K562 (cell line): ENCODE data around the gene MAP2K7. TPM values are rescaled to one million over a fixed set of nuclear protein-coding genes. Genes with fewer than 3 reads are reported as not detected.
A peak's percentile ranks its signal among the peaks of the same experiment; 100 is the strongest.

Source experiments
- ATAC-seq: fragments of 200-7000 bp; cut with Tn5 transposase; 3 replicates; pipeline ENCODE4 v1.9.1; 2020; ENCODE audit warnings: moderate library complexity
- BruUV-seq: library from RNA; stranded (reverse); fragments of 400-500 nt; replicated peaks from 2 replicates; lab custom pipeline; 2021; lab: Mats Ljungman, UMichigan
- CTCF ChIA-PET: fragments of 300-600 bp; formaldehyde crosslinking; extraction: SDS; loops from one replicate; lab custom pipeline; 2021; ENCODE audit warnings: low intra/inter-chr PET ratio; lab: Yijun Ruan, JAX
- POLR2A ChIA-PET: fragments of 300-600, 350-650 bp; sonication (Branson Sonifier 250); formaldehyde crosslinking; extraction: SDS; loops from one replicate; lab custom pipeline; 2021; ENCODE audit warnings: antibody characterized with exemption, inconsistent platforms; lab: Yijun Ruan, JAX
- DNase-seq, 4 experiments: peaks; one replicate each; pipeline versions ENCODE4 v3.0.0 to v3.0.0-alpha.2; 2011 to 2018; ENCODE audit warnings: low spot score in 3 of 4, mixed read lengths in 3 of 4; ENCODE audit errors: extremely low read depth in 1 of 4
- FAIRE-seq: peaks from 2 replicates; lab custom pipeline; 2011; peaks lifted over from hg19 to GRCh38; lab: Jason Lieb, UNC
- H2AFZ ChIP-seq: 2 replicates; pipeline ENCODE4 v1.6.0; 2011; ENCODE audit warnings: low read depth, low read length, control low read depth, inconsistent platforms
- H3K27ac ChIP-seq: fragments of 200-600 bp; 3 replicates; pipeline ENCODE4 v1.8.0; 2011; ENCODE audit warnings: low read depth, mild to moderate bottlenecking, control low read depth, inconsistent platforms, low read length, moderate library complexity, mixed read lengths; ENCODE audit errors: extremely low read depth
- H3K27me3 ChIP-seq, 2 experiments: fragments of 300-600 bp in 1 of 2; 2 replicates in 1 of 2; 3 replicates in 1 of 2; pipeline versions ENCODE4 v1.6.0 to v1.8.0; 2011; ENCODE audit warnings: inconsistent platforms in 2 of 2, low read length in 2 of 2, mild to moderate bottlenecking in 1 of 2, mixed read lengths in 1 of 2, moderate library complexity in 1 of 2; ENCODE audit not compliant: control insufficient read depth in 2 of 2, insufficient read depth in 2 of 2
- H3K36me3 ChIP-seq: fragments of 300-600 bp; 3 replicates; pipeline ENCODE4 v1.8.0; 2011; ENCODE audit warnings: mild to moderate bottlenecking, low read length, inconsistent platforms; ENCODE audit not compliant: control insufficient read depth, insufficient read depth
- H3K4me1 ChIP-seq, 2 experiments: fragments of 200-600 bp in 1 of 2; replicated peaks in 1 of 2; 2 replicates in 1 of 2; 3 replicates in 1 of 2; pipeline versions ENCODE4 v1.5.1 to v1.8.0; 2011; ENCODE audit warnings: inconsistent platforms in 2 of 2, low read length in 2 of 2, mild to moderate bottlenecking in 1 of 2, mixed read lengths in 1 of 2, moderate library complexity in 1 of 2; ENCODE audit not compliant: control insufficient read depth in 2 of 2, insufficient read depth in 2 of 2
- H3K4me2 ChIP-seq: 2 replicates; pipeline ENCODE4 v1.6.1; 2011; ENCODE audit warnings: low read length, control low read depth, inconsistent platforms, mixed read lengths; ENCODE audit not compliant: insufficient read depth
- H3K4me3 ChIP-seq: fragments of 200-600 bp; sonication (generic), shearing (Covaris generic); 2 replicates; pipeline ENCODE4 v1.5.1; 2016; ENCODE audit warnings: control low read depth, inconsistent platforms
- H3K79me2 ChIP-seq: fragments of 200-600 bp; 3 replicates; pipeline ENCODE4 v1.8.0; 2011; ENCODE audit warnings: low read length, inconsistent platforms; ENCODE audit not compliant: control insufficient read depth, insufficient read depth
- H3K9ac ChIP-seq, 2 experiments: 2 replicates each; pipeline versions ENCODE4 v1.6.0 to v1.6.1; 2011; ENCODE audit warnings: low read depth in 2 of 2, low read length in 2 of 2, control low read depth in 1 of 2, inconsistent platforms in 1 of 2, mild to moderate bottlenecking in 1 of 2, mixed read lengths in 1 of 2; ENCODE audit not compliant: insufficient read depth in 1 of 2
- H3K9me1 ChIP-seq: one replicate; pipeline ENCODE4 v1.6.0; 2011; ENCODE audit warnings: inconsistent platforms, mild to moderate bottlenecking, low read length, moderate library complexity; ENCODE audit not compliant: control insufficient read depth, insufficient read depth
- H3K9me3 ChIP-seq: replicated peaks from 2 replicates; pipeline ENCODE4 v1.5.1; 2011; ENCODE audit warnings: low read depth, low read length, inconsistent platforms; ENCODE audit not compliant: control insufficient read depth, insufficient read depth
- H4K20me1 ChIP-seq: replicated peaks from 2 replicates; pipeline ENCODE4 v1.6.1; 2011; ENCODE audit warnings: low read length, inconsistent platforms, mixed read lengths; ENCODE audit not compliant: control insufficient read depth, insufficient read depth
- FOXP1 ChIP-seq: sonication (generic); formaldehyde crosslinking; IDR thresholded peaks from 2 replicates; pipeline ENCODE4 v1.8.0; 2022; ENCODE audit warnings: mild to moderate bottlenecking, missing genetic modification reagents
- PHF20 ChIP-seq: fragments of 450-650 bp; IDR thresholded peaks from 2 replicates; pipeline ENCODE4 v1.6.1; 2018; ENCODE audit not compliant: partially characterized antibody
- POLR2G ChIP-seq: fragments of 200-400 bp; formaldehyde crosslinking; IDR thresholded peaks from 2 replicates; pipeline ENCODE4 v1.6.1; 2017; ENCODE audit warnings: low read depth, mild to moderate bottlenecking, antibody characterized with exemption, low read length, moderate library complexity
- SAP30 ChIP-seq: fragments of 200-600 bp; sonication (generic); IDR thresholded peaks from 2 replicates; pipeline ENCODE4 v1.6.1; 2012; ENCODE audit warnings: borderline replicate concordance, low read depth, mild to moderate bottlenecking, moderate library complexity, low read length, control low read depth, inconsistent platforms; ENCODE audit not compliant: insufficient read depth, poor library complexity, severe bottlenecking
- SMAD4 ChIP-seq: fragments of 250-450 bp; sonication (Bioruptor Pico); conservative IDR thresholded peaks from 2 replicates; pipeline ENCODE4 v1.8.0; 2021; ENCODE audit warnings: inconsistent platforms, mild to moderate bottlenecking, moderate library complexity
- ZNF699 ChIP-seq: fragments of 250-450 bp; sonication (Bioruptor Pico); IDR thresholded peaks from 2 replicates; pipeline ENCODE4 v1.8.0; 2021; ENCODE audit warnings: mild to moderate bottlenecking, moderate library complexity; ENCODE audit not compliant: insufficient replicate concordance
- WGBS: fragments of 100-300 bp; shearing (Covaris generic); methylation state at CpG from one replicate; pipeline ENCODE4 v1.1.6; 2016; ENCODE audit warnings: low coverage, mixed read lengths; ENCODE audit not compliant: insufficient coverage; ENCODE audit errors: missing lambda C conversion rate; 5-methylcytosine and 5-hydroxymethylcytosine counted together
- in situ Hi-C: fragments of 300-500 bp; cut with MboI; formaldehyde crosslinking; loops from 4 replicates; pipeline ENCODE4 v1.15.0; 2018; ENCODE audit warnings: inconsistent platforms, mixed read lengths
- intact Hi-C: fragments of 100-400 bp; cut with micrococcal nuclease; formaldehyde crosslinking; loops from 2 replicates; pipeline ENCODE4 v1.14.2; 2022
- polyA plus RNA-seq, 8 experiments: library from polyadenylated mRNA; depleted of rRNA in 4 of 8; stranded (reverse) in 5 of 8; unstranded in 3 of 8; fragments of >200 nt; fragmentation: Nextera tagmentation in 2 of 8; fragmentation: Illumina TruSeq in 1 of 8; extraction: Ambion mirVana in 2 of 8; extraction: Trizol in 1 of 8; gene quantifications; 2 replicates each; pipeline versions ENCODE4 v1.2.1 to v1.2.3, GENCODE V29; 2011 to 2014; ENCODE audit warnings: inconsistent platforms in 1 of 8, missing spikeins in 1 of 8
- total RNA-seq, 7 experiments: library from RNA; depleted of rRNA in 6 of 7; stranded (reverse); fragments of >200 nt in 6 of 7; fragmentation: Illumina TruSeq in 2 of 7; extraction: Trizol in 2 of 7; gene quantifications; 2 replicates each; pipeline versions ENCODE4 v1.2.1 to v1.2.3, GENCODE V29; 2011 to 2021; ENCODE audit warnings: low replicate concordance in 1 of 7
- TF ChIP-seq, protein P1 (sequence below): sonication (generic); formaldehyde crosslinking; IDR thresholded peaks from 2 replicates; pipeline ENCODE4 v1.8.0; 2022; ENCODE audit warnings: mild to moderate bottlenecking, missing genetic modification reagents
- TF ChIP-seq, protein P2 (sequence below): sonication (generic); formaldehyde crosslinking; IDR thresholded peaks from 2 replicates; pipeline ENCODE4 v1.8.1; 2023; ENCODE audit warnings: mild to moderate bottlenecking, missing genetic modification reagents

Gene MAP2K7
- total and polyA plus RNA-seq, 9 of the 15 experiments (the other 6 are each of a cell fraction or from before 2014, with no cell fraction given) = 0.51 to 45.8 (median 14.1) TPM

DNA sequence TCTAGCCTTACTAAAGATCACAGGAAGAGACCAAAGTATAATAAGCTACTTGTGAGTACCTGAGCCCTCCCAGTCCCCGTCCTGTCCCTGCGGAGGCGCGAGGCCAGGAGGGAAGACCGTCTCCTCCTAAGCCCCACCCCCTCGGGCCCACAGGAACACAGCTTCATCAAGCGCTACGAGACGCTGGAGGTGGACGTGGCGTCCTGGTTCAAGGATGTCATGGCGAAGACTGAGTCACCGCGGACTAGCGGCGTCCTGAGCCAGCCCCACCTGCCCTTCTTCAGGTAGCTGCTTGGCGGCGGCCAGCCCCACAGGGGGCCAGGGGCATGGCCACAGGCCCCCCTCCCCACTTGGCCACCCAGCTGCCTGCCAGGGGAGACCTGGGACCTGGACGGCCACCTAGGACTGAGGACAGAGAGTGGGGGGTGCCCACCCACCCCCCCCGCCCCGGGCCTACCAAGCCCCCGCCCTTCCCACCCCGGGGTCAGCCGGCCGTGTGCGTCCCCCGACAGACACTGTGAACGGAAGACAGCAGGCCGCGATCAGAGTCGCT is 8.5 kb downstream of the MAP2K7 start:
- no peak for FAIRE-seq
- Histone ChIP-seq H2AFZ (no peak overlapping the region), H3K79me2 (peaks cover 14% of the 10 kb centered on the region), H3K9me3 (no peaks in the 10 kb centered on the region), H3K9me1 (no peaks in the 10 kb centered on the region), H3K4me1 (peaks cover 0 to 81% of the 10 kb centered on the region in 2 experiments; a peak in 3 of 5 replicates), H3K36me3 (peaks cover 42% of the 10 kb centered on the region; the same call in 1 of the 3 replicates), H3K27me3 (no peaks in the 10 kb centered on the region), H3K4me3 (no peak overlapping the region), H3K9ac (no peak overlapping the region; a peak in 1 of 4 replicates), H3K4me2 (no peak overlapping the region), H3K27ac (no peak overlapping the region), H4K20me1 (no peaks in the 10 kb centered on the region)
- no TSS peak for BruUV-seq
- intact Hi-C loops (no loop called here), in situ Hi-C loops (no loop called here)
- ChIA-PET POLR2A (interaction anchor here (0.8 to 2.1 kb wide), 3 partner anchors 8 to 43 kb away, joined by 3 to 13 read pairs (median 7); partner anchors contain the start of gene SNAPC2), CTCF (no interaction called here)
- no peak for ATAC-seq
- DNase-seq = no peak
- WGBS = 92% methylated on average over 22 of the region's 31 CpGs
- TF ChIP-seq, protein P1, sequence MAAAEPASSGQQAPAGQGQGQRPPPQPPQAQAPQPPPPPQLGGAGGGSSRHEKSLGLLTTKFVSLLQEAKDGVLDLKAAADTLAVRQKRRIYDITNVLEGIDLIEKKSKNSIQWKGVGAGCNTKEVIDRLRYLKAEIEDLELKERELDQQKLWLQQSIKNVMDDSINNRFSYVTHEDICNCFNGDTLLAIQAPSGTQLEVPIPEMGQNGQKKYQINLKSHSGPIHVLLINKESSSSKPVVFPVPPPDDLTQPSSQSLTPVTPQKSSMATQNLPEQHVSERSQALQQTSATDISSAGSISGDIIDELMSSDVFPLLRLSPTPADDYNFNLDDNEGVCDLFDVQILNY (CRISPR knock-in tag) = no peak
- TF ChIP-seq ZNF699 (no peak), FOXP1 (CRISPR knock-in tag) (no peak), POLR2G (peak; percentile 53; the same call in 1 of the 2 replicates), SMAD4 (CRISPR knock-in tag) (no peak), SAP30 (no peak), PHF20 (no peak)
- TF ChIP-seq, protein P2, sequence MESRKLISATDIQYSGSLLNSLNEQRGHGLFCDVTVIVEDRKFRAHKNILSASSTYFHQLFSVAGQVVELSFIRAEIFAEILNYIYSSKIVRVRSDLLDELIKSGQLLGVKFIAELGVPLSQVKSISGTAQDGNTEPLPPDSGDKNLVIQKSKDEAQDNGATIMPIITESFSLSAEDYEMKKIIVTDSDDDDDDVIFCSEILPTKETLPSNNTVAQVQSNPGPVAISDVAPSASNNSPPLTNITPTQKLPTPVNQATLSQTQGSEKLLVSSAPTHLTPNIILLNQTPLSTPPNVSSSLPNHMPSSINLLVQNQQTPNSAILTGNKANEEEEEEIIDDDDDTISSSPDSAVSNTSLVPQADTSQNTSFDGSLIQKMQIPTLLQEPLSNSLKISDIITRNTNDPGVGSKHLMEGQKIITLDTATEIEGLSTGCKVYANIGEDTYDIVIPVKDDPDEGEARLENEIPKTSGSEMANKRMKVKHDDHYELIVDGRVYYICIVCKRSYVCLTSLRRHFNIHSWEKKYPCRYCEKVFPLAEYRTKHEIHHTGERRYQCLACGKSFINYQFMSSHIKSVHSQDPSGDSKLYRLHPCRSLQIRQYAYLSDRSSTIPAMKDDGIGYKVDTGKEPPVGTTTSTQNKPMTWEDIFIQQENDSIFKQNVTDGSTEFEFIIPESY = peak; percentile 38
